DOHH2 (cell line): ENCODE measurements around the gene KNTC1.

Experiments used
- H3F3A ChIP-seq: fragments of 200-600 bp; sonication (generic), shearing (Covaris generic); 2 replicates; pipeline ENCODE4 v1.6.0; 2016; ENCODE audit warnings: antibody characterized with exemption, mild to moderate bottlenecking; ENCODE audit not compliant: control insufficient read depth, insufficient read depth
- H3K27ac ChIP-seq: fragments of 200-600 bp; sonication (generic); 2 replicates; pipeline ENCODE4 v1.5.1; 2014; ENCODE audit warnings: low read depth, mild to moderate bottlenecking, low read length, moderate library complexity
- H3K27me3 ChIP-seq: fragments of 200-600 bp; sonication (generic); 2 replicates; pipeline ENCODE4 v1.6.1; 2014; ENCODE audit warnings: mild to moderate bottlenecking, low read length, mixed read lengths; ENCODE audit not compliant: control insufficient read depth
- H3K36me3 ChIP-seq: fragments of 200-600 bp; sonication (generic); 2 replicates; pipeline ENCODE4 v1.6.1; 2014; ENCODE audit warnings: mild to moderate bottlenecking, low read length, moderate library complexity, mixed read lengths; ENCODE audit not compliant: control insufficient read depth
- H3K4me1 ChIP-seq: fragments of 200-600 bp; sonication (generic); 2 replicates; pipeline ENCODE4 v1.6.1; 2014; ENCODE audit warnings: mild to moderate bottlenecking, low read length, mixed read lengths; ENCODE audit not compliant: control insufficient read depth
- H3K4me2 ChIP-seq: fragments of 200-600 bp; sonication (generic); 2 replicates; pipeline ENCODE4 v1.6.0; 2014; ENCODE audit warnings: mild to moderate bottlenecking, low read length, moderate library complexity
- H3K4me3 ChIP-seq: fragments of 200-600 bp; sonication (generic); 2 replicates; pipeline ENCODE4 v1.5.1; 2014; ENCODE audit warnings: mild to moderate bottlenecking, low read length, mixed read lengths
- H3K79me2 ChIP-seq: fragments of 200-600 bp; sonication (generic); 2 replicates; pipeline ENCODE4 v1.6.1; 2014; ENCODE audit warnings: mild to moderate bottlenecking, low read length, mixed read lengths; ENCODE audit not compliant: control insufficient read depth
- H3K9me2 ChIP-seq: fragments of 200-600 bp; sonication (generic); replicated peaks from 2 replicates; pipeline ENCODE4 v1.6.1; 2014; ENCODE audit warnings: mild to moderate bottlenecking, low read length, mixed read lengths; ENCODE audit not compliant: control insufficient read depth
- H3K9me3 ChIP-seq: fragments of 200-600 bp; sonication (generic); 2 replicates; pipeline ENCODE4 v1.6.1; 2014; ENCODE audit warnings: antibody characterized with exemption, low read length, mixed read lengths; ENCODE audit not compliant: control insufficient read depth, insufficient read depth
- H4K20me1 ChIP-seq: fragments of 200-600 bp; sonication (generic); 2 replicates; pipeline ENCODE4 v1.6.0; 2014; ENCODE audit warnings: low read depth, mild to moderate bottlenecking, antibody characterized with exemption, low read length, moderate library complexity; ENCODE audit not compliant: control insufficient read depth, insufficient read depth
- EZH2phosphoT487 ChIP-seq: fragments of 200-600 bp; sonication (generic); IDR thresholded peaks from 2 replicates; pipeline ENCODE4 v1.6.1; 2017; ENCODE audit warnings: borderline replicate concordance, mild to moderate bottlenecking, antibody characterized with exemption, low read length, moderate library complexity, mixed read lengths
- TF ChIP-seq, protein P1 (sequence below): fragments of 200-600 bp; sonication (generic); IDR thresholded peaks from one replicate; pipeline ENCODE4 v1.5.1; 2014; ENCODE audit warnings: antibody characterized with exemption, mild to moderate bottlenecking, low read depth, low read length; ENCODE audit not compliant: poor library complexity, severe bottlenecking

KNTC1 gene

DNA sequence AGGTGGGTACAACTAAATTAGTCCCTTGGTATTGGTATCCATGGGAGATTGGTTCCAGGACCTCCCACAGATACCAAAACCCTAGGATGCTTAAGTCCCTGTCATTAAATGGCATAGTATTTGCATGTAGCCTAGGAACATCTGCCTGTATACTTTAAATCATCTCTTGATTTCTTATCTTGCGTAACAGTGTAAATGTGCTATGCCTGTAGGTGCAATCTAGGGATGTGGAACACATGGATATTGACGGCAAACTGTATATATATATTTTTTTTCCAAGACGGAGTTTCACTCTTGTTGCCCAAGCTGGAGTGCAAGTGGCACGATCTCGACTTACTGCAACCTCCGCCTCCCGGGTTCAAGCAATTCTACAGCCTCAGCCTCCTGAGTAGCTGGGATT, 1.5 kb downstream of the KNTC1 start:
- H3K36me3 ChIP-seq = peaks cover 88% of the 10 kb centered on the region
- peak overlapping the region; percentile 70 for H3K4me2 ChIP-seq
- H3K4me3 ChIP-seq = peak overlapping the region; percentile 81

DNA sequence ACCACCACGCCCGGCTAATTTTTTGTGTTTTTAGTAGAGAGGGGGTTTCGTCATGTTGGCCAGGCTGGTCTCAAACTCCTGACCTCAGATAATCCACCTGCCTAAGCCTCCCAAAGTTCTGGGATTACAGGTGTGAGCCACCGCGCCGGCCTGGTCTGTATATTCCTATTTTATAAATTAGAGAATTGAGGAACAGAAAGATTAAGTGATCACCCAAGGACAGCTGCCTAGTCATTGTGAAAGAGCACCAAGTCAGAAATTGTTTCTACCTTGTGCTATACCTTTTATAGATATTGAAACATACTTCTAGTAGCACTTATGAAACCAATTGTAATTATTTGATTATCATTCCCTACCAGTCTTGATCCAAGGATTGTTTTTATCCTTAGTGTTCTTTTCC, 1.9 kb downstream of the KNTC1 start:
- no peaks in the 10 kb centered on the region for H3K27me3 ChIP-seq
- H3K4me2 ChIP-seq = peak overlapping the region; percentile 70
- H4K20me1 ChIP-seq = peaks cover 12% of the 10 kb centered on the region; the same call in 1 of the 2 replicates
- H3K4me1 ChIP-seq = peaks cover 39% of the 10 kb centered on the region
- H3K36me3 ChIP-seq = peaks cover 88% of the 10 kb centered on the region
- H3K79me2 ChIP-seq = peaks cover 98% of the 10 kb centered on the region
- 0 out of 2 replicates have a peak, but pooled peaks cover 7% of the 10 kb centered on the region for H3F3A ChIP-seq
- peak overlapping the region; percentile 81 for H3K4me3 ChIP-seq
- H3K9me3 ChIP-seq = no peaks in the 10 kb centered on the region
- no peaks in the 10 kb centered on the region for H3K9me2 ChIP-seq
- TF ChIP-seq EZH2phosphoT487 = no peak
- TF ChIP-seq, protein P1, sequence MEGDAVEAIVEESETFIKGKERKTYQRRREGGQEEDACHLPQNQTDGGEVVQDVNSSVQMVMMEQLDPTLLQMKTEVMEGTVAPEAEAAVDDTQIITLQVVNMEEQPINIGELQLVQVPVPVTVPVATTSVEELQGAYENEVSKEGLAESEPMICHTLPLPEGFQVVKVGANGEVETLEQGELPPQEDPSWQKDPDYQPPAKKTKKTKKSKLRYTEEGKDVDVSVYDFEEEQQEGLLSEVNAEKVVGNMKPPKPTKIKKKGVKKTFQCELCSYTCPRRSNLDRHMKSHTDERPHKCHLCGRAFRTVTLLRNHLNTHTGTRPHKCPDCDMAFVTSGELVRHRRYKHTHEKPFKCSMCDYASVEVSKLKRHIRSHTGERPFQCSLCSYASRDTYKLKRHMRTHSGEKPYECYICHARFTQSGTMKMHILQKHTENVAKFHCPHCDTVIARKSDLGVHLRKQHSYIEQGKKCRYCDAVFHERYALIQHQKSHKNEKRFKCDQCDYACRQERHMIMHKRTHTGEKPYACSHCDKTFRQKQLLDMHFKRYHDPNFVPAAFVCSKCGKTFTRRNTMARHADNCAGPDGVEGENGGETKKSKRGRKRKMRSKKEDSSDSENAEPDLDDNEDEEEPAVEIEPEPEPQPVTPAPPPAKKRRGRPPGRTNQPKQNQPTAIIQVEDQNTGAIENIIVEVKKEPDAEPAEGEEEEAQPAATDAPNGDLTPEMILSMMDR = no peak
- no peak overlapping the region for H3K27ac ChIP-seq

More for the DNA sequence above, 1.5 kb downstream of the KNTC1 start:
- TF ChIP-seq, protein P1 = no peak
- no peak for TF ChIP-seq EZH2phosphoT487
- peak overlapping the region; percentile 84 for H3K27ac ChIP-seq
- peaks cover 43% of the 10 kb centered on the region for H3K4me1 ChIP-seq
- 0 out of 2 replicates have a peak, but pooled peaks cover 7% of the 10 kb centered on the region for H3F3A ChIP-seq
- H3K79me2 ChIP-seq = peaks cover 98% of the 10 kb centered on the region
- H4K20me1 ChIP-seq = peaks cover 16% of the 10 kb centered on the region; the same call in 1 of the 2 replicates
- H3K27me3 ChIP-seq = no peaks in the 10 kb centered on the region
- H3K9me2 ChIP-seq = no peaks in the 10 kb centered on the region
- H3K9me3 ChIP-seq = no peaks in the 10 kb centered on the region

DNA sequence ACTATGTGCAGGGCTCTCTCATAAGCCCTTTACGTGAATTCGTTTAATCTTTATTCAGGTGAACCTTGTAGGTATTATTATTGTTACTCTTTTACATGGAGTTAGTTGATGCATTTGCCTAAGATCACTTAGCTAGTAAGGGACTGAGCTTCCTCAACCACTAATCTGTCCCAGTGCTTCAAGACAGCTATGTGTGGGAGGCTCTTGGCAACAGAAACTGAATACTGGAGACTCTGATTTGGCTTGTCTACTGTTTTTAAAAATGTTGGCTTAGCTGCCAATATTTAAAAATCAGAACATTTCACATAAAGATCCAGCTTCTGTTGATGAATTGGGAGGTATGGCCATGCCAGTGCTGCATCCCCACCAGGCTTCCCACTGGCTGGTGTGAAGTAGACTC, 6.8 kb downstream of the KNTC1 start:
- H4K20me1 ChIP-seq = no peaks in the 10 kb centered on the region
- H3K27me3 ChIP-seq = no peaks in the 10 kb centered on the region
- TF ChIP-seq, protein P1 = no peak
- TF ChIP-seq EZH2phosphoT487 = no peak
- no peaks in the 10 kb centered on the region for H3K9me3 ChIP-seq
- H3K9me2 ChIP-seq = no peaks in the 10 kb centered on the region
- no peak overlapping the region for H3K4me2 ChIP-seq
- H3K4me1 ChIP-seq = peaks cover 23% of the 10 kb centered on the region
- H3F3A ChIP-seq = 0 out of 2 replicates have a peak, but pooled peaks cover 7% of the 10 kb centered on the region
- H3K36me3 ChIP-seq = peaks cover 89% of the 10 kb centered on the region
- H3K4me3 ChIP-seq = no peak overlapping the region
- no peak overlapping the region for H3K27ac ChIP-seq
- H3K79me2 ChIP-seq = peaks cover 76% of the 10 kb centered on the region

DNA sequence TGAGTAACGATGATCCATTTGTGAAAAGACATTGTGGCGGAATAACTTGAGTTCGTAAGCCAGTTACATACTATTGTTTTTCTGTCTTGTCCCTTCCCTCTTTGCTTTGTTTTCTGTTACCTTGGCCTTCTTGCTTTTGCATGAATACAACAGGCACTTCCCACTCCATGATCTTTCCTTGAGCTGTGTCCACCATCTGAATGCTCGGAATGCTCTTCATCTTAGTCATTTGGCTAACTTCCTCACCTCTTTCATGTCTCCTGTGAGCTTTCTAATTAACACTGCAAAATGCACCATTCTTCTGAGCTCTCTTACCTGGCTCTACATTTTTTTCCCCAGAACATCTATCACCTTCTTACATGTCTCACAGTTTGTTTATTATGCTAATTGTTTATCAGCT, 10.0 kb downstream of the KNTC1 start:
- TF ChIP-seq, protein P1 = no peak
- TF ChIP-seq EZH2phosphoT487 = no peak
- Histone ChIP-seq H3K9me3 (no peaks in the 10 kb centered on the region), H3K4me1 (no peaks in the 10 kb centered on the region), H3F3A (no peaks in the 10 kb centered on the region), H3K36me3 (peaks cover 84% of the 10 kb centered on the region), H4K20me1 (no peaks in the 10 kb centered on the region), H3K4me2 (no peak overlapping the region), H3K9me2 (no peaks in the 10 kb centered on the region), H3K79me2 (peaks cover 47% of the 10 kb centered on the region), H3K4me3 (no peak overlapping the region), H3K27ac (no peak overlapping the region), H3K27me3 (no peaks in the 10 kb centered on the region)
